Measurements from ENCODE around the gene UBTD1.
"Not testable (repeated sequence)": the region's sequence is repeated elsewhere in the genome, so short reads cannot be mapped to it uniquely, and the experiment has no call there.

UBTD1 gene

DNA sequence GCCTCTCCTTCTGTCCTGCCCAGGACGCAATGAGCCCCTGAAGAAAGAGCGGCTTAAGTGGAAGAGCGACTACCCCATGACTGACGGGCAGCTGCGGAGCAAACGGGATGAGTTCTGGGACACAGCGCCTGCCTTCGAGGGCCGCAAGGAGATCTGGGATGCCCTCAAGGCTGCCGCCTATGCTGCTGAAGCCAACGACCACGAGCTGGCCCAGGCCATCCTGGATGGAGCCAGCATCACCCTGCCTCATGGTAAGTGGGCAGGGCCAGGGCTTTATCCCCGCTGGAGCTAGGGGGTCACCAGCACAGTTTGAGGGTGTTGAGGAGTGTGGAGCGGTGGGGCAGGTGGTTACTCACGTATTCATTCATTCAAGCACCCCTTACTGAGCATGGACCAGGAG lies 69.2 kb downstream of the UBTD1 start:
- DNase-seq: no peak

DNA sequence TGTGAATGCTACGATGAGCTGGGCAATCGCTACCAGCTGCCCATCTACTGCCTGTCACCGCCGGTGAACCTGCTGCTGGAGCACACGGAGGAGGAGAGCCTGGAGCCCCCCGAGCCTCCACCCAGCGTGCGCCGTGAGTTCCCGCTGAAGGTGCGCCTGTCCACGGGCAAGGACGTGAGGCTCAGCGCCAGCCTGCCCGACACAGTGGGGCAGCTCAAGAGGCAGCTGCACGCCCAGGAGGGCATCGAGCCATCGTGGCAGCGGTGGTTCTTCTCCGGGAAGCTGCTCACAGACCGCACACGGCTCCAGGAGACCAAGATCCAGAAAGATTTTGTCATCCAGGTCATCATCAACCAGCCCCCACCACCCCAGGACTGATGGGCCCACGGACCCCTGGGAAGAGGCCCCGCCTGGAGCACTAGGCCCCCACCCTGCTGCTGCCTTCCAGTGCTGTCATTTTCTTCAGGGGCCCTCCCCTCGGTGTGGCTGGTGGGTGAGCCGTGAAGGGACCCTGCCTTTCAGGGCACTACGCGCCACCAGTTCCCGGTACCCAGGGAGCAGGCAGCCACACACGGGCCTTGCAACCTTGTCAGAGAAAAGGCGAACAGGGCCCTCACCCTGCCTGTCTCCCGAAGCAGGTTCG lies 71.5 kb downstream of the UBTD1 start:
- DNase-seq: no peak

DNA sequence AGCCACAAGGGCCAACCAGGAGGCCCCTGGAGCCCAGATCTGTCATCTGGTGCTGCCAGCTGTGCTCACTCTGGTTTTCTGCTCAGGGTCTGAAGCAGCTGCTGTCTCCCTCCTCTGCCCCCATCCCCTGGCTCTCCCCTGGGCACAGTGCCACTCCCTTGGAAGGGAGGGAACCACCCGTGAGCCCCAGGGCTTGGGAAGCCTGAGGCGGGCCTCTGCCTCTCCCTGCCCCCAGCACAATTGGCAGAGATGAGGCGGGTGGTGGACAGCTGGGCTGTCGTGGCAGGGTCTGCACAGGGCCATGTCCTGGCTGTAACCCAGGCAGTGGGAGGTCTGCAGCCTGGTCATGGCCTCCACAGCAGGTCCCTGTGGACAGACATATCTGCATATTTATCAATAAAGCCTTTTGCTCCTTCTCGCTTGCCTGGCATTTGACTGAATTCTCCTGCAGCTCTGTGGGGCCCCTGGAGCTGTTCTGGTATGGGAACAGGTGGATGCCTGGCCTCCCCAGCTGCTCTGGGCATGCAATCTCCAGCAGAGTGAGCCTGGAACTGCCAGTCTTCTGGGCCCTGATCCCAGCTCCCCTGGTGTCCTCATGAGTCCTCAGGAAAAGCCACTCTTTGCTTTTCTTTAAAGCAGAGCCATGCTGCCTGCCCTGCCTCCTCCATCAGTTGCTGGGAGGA lies 72.2 kb downstream of the UBTD1 start:
- no peak for DNase-seq

DNA sequence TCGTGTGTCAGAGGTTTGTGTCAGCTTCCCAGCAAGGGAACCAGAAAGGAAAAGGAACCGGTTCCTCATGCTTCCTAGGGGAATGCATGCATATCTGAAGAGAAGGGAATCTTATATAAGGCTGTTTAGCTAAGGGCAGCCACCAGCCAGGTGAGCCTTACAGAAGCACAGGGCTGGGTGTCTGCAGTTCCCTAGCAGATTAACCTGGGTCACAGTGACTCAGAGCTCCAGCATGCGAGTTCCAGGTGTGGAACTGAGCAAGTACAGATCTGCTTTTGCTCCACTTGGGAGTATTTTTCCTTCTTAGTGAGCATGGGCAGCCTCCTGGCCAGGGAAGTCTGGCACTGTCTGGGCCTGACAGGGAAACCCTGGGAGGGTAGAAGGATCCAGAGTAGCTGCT lies 72.9 kb downstream of the UBTD1 start:
- DNase-seq: no peak

DNA sequence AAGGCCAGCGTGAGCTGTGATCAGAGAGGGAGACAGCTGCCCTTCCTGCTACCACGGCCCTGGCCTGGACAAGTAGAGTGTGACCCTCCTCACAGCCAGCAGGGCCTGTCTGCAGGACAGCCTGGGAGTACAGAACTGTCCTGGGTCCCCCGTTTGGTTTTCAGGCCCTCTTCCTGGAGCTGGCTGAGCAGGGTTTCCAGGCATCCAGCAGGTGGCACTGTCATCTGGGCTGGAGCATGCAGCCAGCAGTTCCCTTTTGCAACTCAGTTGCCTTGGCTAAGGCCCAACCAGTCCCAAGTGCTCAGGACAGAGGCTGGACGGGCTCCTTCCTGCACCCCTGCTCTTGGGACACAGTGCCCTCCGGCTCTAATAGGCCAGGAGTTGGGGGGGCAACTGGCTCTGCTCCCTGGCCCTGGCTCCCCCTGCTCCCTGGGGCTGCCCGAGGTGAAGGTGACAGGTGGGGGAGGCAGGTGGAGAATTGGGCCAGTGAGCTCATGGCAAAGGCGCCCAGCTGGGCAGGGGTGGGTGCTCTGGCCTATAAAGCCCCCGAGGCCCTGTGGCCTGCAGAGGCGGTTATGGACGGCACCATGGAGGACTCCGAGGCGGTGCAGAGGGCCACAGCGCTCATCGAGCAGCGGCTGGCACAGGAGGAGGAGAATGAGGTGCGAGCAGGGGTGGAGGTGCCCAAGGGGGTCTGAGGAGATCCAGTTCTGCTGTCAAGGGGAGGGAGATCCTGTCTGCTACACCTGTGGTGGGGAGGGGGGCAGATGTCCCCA lies 73.7 kb downstream of the UBTD1 start, which contains the start of gene ANKRD2:
Gene ANKRD2 (plus strand): TSS at position 566 of the 776 bp plus-strand sequence. CDS start 10 bp downstream, at position 576.
- DNase-seq: peak; percentile 77

DNA sequence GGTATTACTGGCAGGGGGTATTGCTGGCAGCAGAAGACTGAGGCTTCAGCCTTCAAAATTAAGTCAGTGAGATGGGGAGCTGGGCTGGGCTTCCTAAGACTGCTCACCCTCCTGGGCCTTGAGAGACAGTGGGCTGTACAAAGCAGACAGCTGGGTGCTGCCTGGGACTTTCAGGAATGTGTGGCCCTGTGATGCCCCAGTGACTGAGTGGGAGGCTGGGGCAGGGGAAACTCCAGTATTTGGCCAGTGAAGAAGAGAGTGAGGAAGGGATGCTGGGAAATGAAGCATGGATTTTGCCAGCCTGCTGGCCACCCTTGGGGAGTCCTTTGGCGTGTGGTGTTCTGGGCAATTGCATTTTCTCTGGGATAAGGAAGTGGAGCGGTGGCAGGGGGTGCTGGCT lies 74.3 kb downstream of the UBTD1 start:
- DNase-seq: no peak

DNA sequence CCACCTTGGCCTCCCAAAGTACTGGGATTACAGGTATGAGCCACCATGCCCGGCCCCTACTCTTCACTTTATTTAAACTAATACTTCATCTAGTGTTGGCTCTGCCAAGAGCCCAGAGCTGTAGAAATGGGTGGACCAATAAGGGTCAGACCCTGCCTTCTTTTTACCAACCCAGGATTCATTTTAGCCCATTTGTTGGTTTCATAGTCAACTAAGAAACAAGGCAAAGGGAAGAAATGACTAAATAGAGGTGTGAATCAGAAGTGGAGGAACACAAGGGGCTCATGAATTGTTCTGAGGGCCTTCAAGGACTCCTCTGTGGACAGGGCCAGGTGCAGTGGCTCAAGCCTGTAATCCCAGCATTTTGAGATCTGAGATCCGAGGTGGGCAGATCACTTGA lies 74.9 kb downstream of the UBTD1 start:
- peak; percentile 54 for DNase-seq

DNA sequence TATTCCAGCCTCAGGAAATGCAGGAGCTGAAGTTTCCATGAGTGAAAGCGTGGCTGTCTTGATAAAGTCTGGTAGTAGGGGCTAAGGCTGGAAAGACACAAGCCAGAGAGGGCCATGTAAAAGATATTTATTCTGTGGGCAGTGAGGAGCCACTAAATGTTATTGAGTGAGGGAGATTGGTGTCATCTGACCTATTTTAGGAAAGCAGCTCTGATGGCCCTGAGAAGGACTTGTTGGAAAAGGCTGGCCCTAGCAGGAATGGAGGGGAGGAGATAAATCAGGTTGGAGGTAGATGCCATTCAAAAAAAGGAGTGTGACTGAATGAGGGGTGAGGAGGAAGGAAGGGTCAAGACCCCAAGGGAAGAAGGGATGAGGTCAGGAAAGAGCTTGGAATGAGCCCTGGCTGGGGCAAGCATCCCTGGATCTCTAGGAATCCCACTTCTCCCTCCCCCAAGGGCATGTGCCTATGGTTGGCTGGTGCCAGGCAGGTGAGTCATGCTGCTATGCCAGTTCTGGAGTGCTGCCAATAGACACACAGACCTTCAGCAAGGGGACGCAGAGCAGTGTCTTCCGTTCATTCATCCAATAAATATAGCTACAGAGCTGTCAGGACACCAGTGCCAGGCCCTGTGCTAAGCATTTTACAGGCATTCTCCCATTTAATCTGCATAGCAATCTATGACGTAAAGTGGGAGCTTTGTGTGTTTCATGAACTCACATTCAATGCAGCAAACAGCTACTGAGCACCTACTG lies 75.8 kb downstream of the UBTD1 start:
- DNase-seq: no peak

DNA sequence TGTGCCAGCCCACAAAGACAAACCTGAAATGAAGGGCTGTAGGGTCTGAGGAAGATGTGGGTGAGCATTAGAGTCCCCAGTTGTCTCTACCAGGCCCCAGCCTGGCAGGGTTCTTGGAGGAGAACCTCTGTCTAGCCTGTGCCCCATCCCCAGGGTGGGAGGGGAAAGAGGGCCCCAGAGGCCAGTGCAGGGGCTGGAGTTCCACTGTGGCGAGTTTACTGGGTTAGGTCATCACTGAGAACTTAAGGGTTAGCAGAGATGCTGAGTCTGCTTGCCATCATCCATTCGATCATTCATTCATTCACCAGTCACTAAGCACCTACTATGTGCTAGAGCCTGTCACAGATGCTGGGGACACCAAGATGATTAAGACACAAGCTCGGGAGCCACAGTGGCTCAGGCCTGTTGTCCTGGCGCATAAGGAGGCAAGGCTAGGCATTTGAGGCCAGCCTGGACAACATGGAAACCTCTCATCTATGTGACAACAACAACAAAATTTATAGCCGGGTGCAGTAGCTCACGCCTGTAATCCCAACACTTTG lies 76.5 kb downstream of the UBTD1 start:
- no peak for DNase-seq

DNA sequence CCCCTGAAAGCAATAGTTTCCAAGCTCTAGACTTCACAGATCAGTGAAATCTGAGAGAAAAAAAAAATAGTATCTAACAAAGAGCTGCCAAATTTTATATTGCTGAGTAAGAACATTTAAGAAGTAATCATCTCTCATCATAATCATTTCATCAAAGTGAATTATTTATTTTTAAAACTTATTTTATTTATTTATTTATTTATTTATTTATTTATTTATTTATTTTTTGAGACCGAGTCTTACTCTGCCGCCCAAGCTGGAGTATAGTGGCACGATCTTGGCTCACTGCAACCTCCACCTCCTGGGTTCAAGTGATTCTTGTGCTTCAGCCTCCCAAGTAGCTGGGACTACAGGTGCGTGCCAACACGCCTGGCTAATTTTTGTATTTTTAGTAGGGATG lies 77.8 kb downstream of the UBTD1 start:
- not testable (repeated sequence) for DNase-seq

DNA sequence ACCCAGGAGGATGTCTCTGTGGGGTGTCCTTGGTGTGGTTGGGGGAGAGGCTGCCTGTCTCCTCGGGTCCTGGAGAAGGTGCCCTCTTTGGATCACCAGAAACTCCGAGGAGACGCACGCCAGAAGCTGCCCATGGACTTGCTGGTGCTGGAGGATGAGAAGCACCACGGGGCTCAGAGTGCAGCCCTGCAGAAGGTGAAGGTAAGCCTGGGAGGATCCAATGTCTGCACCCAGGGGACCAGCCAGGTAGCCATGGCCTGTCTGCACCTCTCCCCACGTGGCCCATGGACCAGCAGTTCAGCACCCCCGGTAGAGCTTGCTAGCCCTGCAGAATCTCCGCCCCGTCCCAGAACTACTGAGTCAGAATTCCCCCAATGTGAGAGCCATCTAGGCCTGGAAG lies 79.0 kb downstream of the UBTD1 start:
- DNase-seq: no peak

DNA sequence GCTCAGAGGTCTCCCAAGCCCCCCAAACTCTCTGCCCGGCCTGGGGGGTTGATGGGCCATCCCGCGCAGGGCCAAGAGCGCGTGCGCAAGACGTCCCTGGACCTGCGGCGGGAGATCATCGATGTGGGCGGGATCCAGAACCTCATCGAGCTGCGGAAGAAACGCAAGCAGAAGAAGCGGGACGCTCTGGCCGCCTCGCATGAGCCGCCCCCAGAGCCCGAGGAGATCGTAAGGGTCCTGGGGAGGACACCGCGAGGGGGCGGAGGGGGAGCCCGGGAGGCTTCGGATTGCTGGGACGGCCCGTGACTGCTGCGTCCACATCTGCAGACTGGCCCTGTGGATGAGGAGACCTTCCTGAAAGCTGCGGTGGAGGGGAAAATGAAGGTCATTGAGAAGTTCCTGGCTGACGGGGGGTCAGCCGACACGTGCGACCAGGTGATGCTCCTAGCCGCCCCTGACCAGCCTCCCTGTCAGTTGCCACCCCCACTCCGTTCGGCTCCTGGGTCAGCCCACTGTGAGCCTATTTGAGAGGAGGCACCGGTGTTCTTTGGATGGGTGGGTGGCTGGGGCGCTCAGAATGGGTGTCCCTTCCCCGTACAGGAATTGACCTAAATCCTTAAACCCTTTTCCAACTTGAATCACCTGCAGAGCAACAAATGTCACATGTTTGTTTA lies 79.6 kb downstream of the UBTD1 start:
- DNase-seq: no peak

DNA sequence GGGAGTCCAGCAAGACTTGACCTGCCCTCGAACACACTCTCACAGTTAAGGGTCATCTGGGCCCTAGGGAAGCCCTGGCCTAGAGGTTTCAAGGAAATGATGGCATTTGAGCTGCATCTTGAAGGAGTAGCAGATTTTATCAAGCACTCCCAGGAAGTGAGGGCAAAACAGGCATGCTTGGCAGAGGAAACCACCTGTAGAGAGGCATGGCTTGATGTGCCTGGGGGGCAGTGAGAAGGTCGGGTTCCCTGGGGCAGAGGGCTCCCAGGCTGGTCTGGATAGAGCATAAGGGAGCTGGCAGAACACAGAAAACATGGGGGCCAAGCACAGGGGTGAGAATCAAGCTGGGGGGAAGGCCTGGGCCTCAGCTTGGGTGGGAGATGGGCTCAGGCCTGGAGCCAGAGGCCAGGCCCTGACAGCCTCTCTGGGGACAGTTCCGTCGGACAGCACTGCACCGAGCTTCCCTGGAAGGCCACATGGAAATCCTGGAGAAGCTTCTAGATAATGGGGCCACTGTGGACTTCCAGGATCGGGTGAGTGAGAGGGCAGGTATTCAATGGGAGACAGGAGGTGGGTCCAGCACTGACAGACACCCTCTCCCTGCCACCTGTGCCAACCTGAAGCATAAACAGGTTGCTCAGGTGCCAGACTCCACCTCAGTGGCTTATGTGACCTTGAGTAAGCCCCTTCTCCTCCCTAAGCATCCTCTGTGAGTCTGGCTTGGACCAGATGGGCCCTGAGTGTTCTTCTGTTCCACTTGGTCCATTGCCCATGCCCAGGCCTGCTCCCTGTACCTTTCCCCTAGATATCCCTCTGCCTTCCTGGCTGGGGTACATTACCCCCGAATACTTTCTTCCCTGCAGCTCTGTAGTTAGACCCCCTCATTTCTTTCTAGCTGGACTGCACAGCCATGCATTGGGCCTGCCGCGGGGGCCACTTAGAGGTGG lies 82.0 kb downstream of the UBTD1 start:
- DNase-seq: no peak

DNA sequence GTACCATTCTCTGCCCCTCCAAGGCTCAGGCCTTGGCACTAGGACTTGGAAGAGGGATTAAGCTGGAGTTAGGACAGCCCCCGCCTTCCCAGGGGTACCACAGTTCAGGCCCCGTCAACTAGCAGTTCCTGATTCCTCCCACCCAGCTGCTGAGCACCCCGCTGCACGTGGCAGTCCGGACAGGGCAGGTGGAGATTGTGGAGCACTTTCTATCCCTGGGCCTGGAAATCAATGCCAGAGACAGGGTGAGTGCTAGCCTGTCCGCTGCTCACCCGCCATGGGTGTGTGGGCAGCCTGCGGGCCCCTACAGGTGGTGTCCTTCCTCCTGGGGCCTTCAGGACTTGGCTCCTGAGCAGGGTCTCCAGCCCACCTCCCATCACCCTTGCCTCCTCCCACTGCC lies 83.4 kb downstream of the UBTD1 start:
- DNase-seq: no peak

DNA sequence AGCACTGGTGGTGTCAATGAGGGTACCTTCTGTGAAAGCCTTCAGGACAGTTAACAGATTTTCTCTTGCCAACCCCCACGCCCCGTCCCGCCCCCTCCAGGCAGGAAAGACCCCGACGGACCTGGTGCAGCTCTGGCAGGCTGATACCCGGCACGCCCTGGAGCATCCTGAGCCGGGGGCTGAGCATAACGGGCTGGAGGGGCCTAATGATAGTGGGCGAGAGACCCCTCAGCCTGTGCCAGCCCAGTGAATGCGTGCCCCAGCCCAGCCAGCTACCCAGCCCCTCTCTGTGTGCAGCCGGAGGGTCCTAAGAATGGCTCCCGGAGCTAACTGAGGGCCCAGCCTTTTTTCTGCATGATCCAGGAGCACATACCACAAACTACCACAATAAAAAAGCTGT lies 84.8 kb downstream of the UBTD1 start:
- no peak for DNase-seq

DNA sequence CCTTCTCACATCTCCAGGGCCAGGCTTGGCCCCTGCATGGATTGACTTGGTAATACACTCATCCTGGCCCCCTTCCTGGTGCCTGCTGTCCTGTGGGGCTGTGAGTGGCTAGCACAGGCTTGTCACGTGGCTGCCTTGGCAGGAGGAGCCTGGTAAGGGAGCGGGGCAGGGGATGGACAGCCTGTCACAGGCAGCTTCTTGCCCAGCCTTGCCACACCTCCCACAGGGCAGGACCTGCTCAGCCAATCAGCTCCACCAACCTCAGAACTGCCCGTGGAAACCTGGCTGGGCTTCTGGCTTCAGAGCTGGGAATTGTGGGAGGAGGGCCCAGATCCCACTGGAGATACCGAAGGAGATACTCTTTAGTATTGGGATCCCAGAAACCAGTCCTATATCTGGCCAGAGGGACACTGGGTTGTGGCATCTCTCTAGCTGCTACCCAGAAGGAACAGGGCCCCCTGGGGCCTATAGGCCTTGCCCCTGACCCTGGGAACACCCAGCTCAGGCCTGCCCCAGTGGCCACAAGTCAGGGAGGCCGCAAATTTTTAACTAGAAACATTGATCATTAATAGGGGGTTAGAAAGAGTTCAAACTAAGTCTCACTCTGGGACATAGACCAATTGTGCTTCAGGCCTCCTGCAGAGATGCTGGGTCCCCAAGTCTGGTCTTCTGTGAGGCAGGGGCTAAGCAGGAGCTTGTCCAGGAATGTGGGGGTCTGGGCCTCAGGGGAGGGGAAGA lies 85.5 kb downstream of the UBTD1 start, which contains the start of gene HOGA1:
Gene HOGA1 (plus strand): TSS at position 330 of the 738 bp plus-strand sequence. CDS start 315 bp downstream, at position 645.
- no peak for DNase-seq

DNA sequence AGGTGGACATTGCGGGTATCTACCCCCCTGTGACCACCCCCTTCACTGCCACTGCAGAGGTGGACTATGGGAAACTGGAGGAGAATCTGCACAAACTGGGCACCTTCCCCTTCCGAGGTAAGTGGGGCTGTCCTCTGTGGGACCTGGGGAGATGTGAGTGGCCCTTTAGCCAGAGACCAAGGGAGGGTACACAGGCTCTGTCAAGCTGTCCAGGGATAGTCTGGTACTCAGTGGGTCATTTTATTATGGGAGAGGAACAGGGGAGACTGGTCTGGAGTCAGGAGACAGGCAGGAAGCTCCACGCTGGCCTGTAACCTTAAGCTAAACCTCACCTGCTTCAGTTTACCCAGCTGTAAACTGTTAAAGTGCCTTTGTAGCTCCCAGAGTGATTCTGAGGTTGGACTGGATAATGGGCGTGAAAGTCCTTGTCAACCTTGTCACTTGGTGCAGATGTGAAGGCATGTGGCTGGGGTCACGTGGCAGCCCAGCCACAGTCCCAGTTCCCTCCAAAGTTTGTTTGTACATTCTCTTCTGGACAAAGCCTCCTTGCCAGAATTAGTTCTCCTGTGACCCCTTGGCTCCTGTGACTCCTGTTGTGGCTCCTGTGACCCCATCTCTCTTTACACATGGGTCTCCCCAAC lies 86.2 kb downstream of the UBTD1 start:
- no peak for DNase-seq

DNA sequence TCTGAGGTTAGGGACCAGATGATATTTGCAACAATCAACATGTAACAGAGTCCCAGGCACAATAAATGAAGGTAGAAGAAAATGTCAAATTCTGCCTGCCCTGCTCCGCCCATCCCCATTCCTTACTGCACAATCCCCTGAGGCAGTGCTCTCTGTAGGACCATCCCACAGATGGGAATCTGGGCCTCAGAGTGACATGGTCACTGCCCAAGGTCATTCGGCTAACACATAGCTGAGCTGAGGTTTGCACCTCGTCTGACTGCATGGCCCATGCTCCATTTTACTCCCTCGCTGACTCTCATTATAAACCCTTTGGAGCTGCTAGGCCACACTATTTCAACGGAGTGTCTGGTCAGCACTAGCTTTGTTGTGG lies 86.7 kb downstream of the UBTD1 start:
- no peak for DNase-seq

DNA sequence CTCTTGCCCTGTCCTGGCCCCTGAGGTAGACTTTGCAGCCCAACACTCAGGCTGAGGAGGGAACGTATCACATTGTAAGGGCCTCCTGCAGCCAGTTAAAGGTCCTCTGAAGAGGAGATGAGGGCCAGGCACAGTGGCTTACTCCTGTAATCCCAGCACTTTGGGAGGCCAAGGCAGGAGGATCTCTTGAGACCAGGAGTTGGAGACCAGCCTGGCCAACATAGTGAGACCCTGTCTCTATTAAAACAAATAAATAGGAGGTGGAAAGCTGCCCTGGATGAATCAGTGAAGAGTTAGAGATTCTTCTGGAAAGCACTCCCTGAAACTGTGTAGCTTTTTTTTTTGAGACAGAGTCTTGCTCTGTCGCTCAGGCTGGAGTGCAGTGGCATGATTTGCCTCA lies 88.5 kb downstream of the UBTD1 start:
- no peak for DNase-seq

DNA sequence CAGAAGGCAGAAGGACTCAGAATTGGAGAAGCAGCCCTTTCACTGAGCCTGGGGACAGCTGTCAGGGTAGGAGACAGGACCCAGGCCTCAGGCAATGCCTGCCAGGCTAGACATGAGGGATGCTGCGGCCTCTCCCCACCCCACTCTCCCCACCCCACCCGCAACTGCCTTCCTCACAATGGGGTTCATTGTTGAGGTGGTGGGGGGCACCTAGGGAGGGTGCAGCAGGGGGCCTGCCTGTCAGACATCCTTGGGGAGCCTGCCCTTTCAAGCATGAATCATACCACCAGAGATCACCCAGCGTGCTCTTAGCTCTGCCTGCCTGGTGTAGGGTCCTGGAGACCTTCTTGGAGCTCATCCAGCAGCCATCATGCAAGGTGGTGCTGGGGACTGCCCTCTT lies 90.8 kb downstream of the UBTD1 start, which contains the start of gene C10orf62:
Gene C10orf62 (plus strand): TSS at position 243 of the 400 bp plus-strand sequence. CDS start 177 bp downstream, outside the sequence.
- no peak for DNase-seq

Data from activated CD4-positive, alpha-beta T cell treated with anti-CD3 and anti-CD28 coated beads, Interleukin-10, Interleukin-2, amounts not matched to agents 100 ng/mL and 50 ng/mL, durations not matched to agents 16 hours and 8 hours (primary cell).